HG03558 (cell line): ENCODE results near the gene LPCAT1.
A peak's percentile ranks its signal among the peaks of the same experiment; 100 is the strongest.
"Not testable (repeated sequence)": the region's sequence is repeated elsewhere in the genome, so short reads cannot be mapped to it uniquely, and the experiment has no call there.

Experiments
- ATAC-seq: cut with Tn5 transposase; IDR thresholded peaks from one replicate; pipeline ENCODE4 v1.9.1; 2021; ENCODE audit warnings: moderate number of reproducible peaks; ENCODE audit not compliant: unreplicated experiment; ENCODE audit errors: extremely low read depth

The LPCAT1 gene

DNA sequence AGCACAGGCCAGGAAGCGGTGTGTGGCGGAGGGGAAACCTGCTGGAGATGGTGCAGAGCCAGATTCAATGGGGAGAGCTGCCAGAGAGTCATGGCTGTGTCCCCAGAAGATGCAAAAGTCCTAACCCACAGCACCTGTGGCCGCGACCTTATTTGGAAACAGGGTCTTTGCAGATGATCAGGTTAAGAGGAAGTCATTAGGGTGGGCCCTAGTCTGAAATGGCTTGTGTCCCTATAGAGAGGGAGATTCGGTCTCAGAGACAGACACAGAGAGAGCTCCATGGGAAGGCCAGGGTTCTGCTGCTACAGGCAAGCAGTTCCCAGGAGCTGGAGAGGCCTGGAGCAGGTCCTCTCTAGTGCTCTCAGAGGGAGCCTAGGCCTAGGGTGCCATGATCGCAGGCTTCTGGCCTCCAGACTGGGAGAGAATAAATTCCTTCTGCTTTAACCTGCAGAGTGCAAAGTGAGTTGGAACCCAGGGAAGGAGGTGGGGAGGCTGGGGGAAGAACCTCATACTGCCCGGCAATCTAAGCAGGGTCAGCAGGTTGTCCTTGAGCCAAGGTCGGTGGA lies 1.9 kb upstream of the LPCAT1 start:
- ATAC-seq: no peak

DNA sequence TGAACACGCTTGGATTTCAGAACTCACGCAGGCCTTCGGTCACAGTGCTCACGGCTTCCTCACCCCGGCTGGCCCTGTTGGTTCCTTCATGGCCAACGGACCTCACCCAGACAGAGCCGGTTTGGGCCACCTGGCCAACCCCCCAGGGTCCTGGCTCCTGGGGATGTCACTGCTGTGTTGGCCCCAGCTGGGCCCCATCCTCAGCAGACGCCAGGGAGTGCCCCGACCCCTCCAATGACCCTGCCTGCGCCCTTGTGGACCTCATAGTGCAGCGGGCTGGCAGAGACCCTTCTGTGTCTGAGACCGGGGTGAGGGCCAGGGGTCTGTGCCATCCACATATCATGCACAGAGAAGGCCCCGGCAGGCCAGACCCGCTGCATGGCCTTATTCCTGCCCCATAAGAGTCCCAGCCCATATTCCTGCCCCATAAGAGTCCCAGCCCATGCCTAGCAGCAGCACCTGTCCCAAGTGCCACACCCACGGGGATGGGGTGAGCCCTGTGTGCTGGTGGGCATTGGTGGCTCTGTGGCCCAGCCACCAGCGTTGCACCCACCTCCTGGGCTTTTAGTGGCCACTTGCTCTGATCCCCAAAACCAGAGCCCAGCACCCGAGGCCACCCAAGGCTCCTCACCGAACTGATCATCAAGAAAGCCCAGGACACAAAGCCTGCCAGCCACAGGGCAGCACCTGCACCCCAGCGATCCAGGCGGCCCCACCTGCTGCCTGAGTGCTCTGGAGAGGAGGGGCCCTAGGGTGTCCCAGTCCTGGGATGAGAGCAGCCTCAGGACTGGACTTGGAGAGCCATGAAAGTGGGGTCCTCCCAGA lies 1.3 kb upstream of the LPCAT1 start:
- ATAC-seq: no peak

DNA sequence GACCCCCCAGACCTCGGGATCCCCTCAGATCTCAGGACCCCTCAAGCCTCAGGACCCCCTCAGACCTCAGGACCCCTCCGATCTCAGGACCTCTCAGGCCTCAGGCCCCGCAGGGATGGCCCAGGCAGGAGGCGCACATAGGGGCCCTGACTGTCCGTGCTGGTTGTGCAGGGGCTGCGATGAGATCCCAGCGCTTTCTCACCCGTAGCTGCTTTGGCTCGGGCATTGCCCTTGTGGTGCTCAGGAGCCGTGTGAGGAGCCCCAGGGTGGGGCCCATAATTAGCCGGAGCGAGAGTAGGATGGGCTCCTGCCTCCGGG lies 680 bp upstream of the LPCAT1 start:
- ATAC-seq: no peak

DNA sequence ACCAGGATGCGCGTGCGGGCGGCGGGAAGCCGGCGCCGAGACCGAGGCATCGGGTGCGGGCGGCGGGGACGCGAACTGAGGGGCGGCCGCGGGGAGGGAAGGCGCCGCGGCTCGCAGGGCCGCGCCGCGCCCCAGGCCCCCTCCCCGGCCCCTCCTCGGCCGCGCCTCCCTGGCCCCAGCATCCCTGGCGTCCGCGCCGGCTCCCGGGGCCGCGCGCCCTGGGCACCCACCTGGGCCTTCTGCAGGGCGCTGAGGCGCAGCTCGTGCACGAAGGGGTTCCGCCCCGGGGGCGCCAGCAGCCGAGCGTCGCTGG lies 324 bp downstream of the LPCAT1 start:
- peak; percentile 21 for ATAC-seq

DNA sequence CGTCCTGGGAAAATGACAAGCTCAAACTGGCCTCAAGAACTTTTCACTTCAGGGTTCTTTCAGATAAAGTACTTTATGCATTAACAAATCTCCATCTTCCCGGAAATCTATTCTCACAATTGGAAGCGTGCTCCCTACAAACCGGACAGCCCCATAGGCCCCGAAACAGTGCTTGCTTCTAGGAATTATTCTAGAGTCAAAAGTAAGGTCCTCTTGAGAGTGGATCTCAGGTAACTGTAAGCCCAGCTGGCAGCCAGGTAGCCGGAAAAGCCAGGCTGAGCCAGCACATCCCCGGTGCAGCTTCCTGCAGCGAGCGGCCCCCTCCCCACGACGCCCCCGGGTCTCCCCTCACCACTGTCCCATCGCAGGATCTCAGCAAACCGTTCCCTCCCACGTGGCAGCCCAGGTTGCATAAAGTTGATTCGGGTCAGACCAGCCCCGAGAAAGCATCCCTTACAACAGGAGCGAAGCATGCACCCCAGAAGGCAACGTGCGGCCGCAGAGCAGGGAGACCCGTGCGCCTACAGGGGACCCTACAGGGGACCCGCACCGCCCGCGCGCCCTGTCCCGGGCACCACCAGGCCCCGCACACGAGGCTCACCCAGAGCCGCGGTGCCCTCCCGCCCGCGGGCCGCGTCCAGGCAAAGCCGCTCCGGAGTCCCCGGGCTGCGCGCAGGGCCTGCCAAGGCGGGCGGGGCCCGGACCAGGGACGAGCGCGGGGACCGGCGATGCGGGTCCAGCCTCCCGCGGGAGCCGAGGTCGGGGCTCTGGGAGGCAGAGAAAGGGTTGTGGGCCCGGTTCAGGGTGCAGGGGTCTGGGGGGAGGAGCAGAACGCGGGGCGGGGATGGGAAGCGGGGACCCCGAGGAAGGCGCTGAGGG lies 920 bp downstream of the LPCAT1 start:
- ATAC-seq: no peak

DNA sequence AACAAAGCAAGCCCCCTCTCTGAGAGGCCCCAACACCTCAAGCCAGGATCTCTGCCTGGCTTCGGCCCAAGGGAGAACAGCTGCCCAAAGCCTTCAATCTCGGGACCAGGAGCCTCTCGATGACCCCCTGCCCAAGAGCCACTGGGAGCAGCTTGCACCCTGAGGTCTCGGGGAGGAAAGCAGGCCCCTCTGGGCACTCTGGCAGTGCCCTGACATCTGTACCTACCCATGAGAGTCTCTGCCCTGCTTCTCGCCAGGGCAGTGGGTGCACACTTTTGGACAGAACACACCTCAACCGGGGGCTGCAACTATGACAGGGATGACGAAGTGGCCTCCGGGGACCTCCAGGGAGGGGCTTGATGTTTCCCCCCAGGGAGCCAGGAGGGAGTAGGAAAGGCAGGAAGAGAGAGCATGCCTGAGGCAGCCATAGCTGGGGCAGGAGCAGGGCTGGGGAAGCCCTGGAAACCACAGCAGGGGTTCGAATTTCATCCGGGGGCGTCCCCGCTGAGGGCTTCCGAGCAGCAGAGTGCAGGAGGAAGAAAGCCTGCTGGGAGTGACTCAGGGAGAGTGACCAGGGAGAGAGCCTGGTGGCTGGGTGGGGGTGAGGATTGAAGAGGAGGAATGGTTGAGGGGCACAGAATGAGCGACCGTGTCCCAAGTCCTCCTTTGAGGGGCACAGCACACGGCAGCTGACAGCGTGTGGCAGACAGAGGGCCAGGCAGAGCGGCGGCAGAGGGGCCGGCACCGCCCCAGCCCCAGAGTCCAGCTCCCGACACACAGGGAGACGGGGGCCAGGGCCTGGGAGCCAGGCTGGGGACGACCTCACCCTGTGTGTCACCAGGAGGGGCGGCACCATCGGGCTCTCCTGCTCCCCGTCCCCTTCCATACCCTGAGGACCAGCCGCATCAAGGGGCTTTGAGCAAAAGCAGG lies 1.8 kb downstream of the LPCAT1 start:
- no peak for ATAC-seq

DNA sequence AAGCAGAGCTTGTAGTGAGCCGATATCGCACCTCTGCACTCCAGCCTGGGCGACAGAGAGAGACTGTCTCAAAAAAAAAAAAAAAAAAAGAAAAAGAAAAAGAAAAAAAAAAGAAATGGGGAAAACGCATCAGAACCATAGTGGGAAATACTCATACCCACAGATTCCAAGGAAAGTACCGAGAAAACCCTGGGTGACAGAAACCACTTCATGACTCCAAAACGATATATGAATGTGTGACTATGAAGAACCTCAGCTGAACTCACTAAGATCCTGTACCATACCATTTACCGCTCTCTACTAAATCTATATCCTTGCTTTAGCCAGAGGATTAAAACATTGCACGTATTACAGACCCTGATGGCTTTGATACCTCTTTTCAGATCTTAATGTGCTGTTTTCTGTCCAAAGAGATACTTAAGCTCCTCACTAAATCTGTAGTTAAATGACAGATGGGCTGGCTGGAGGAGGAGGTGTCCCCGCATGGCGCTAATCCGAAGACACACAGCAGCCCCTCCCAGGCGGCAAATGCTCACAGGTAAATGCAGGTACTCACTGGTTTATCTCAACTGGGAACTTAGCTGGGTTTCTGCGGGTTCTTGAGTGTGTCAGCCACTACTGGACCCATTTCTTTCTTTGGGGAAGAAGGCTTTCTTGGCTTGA lies 2.8 kb downstream of the LPCAT1 start:
- ATAC-seq: no peak

DNA sequence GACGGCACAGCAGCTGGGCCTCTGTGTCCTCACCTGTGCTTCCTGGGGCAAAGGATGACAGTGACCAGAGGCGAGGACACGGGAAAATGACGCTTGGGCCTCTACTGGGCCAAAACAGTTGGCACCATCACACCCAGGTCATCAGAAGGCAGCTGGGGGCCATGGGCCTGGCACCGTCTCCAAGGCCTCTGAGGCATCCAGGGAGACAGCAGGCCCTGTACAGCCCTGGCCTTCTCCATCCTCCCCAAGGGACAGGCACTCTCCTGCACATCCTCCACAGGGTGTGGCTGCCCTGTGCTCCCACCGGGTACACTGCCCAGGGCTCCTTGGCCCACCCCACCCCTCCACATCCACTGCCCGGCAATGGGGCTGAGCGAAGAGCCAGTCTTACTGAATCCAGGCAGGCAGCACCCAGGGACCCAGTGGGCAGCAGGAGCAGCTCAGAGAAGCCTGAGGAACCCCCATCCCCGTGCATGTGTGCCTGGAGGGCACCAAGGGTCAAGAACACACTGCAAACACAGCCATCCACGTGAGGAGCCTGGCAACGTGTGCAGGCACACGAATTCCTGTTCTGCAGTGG lies 4.0 kb downstream of the LPCAT1 start:
- no peak for ATAC-seq

DNA sequence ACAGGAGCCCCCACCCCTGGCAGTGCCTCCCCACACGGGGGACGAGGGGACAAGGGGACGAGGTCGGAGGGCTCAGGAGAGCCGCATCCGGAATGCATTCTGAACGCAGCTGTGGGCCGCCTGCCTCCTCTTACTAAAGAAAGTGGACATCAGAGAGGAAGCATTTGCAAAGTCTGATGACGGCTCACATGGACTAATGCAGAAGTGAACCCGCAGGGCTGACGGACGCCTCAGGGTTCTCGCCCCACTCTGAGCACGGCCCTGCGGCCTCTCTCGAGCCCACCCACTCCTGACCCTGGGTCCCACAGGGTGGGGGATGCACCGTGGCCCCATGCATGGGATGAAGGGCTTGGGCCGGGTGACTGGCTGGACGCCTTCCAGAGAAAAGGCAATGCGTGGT lies 5.9 kb downstream of the LPCAT1 start:
- no peak for ATAC-seq

DNA sequence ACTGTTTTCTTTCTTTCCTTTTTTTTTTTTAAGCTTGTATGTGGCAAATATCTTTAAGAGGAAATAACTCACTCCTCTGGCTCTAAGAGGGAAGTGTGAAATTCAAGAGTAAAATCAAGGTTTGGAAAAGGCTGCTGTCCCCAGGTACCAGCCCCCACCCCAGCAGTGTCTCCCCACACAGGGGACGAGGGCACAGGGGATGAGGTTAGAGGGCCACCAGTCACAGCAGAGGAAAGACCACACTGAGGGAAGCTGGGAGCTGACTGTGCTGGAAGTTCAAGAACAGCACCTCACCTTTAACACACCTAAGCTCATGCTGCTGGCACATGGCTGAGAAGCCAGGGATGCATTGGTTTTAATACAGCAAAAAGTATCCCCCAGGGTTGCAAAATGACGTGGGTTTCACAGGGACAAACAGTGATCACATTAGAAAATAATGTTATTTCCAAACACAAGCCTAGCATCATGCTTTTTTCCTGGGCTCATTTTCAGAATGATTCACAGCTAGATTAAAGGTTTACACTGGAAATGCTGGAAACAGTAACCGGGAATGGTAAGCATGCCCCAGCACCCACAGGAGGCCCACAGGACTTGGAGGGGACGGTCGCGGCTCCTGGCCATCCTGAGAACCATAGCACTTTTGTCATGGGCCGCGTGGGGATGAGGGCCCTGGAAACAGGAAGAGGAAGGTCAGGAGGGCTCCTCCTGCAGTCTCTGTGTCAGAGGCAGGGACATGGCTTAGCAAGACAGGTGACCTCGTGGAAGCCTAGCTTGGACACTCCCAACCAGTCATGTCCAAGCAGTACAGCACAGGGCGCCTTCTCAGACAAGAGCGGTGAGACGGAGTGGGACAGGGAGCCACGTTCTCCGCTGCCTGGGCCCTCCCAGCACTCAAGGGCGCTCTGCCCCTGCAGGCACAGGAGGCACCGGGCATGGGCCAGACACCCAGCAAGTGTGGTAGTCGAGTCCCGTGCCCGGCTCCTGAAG lies 6.9 kb downstream of the LPCAT1 start:
- no peak for ATAC-seq

DNA sequence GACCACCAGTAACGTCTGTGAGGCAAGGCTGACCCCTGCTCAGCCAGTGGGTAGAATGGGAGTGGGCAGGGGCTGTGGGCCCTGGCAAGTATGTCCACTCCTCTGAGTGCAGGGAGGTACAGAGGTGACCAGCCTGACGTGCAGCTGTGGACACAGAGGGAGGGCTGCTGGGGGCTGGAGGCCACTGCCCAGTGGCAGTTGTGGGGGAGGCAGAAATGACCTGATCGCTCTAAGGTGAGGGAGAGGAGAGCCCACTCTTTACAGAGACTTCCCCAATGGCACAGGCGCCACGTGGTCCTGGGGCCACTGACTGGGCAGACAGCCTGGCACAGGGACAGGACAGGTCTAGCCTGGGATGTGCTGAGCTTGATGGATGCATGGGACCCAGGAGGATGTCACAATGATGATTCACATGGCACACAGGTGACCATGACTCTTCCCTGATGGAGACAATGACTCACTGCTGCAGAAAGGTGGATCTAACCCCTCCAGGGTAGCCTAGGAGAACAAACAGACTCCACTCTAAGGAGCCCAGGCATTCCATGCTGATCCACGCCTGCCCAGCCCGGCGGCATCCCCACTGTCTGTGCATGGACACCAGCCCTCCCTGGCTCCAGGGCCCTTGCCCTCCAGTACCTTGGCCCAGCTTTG lies 7.7 kb downstream of the LPCAT1 start:
- ATAC-seq: no peak

DNA sequence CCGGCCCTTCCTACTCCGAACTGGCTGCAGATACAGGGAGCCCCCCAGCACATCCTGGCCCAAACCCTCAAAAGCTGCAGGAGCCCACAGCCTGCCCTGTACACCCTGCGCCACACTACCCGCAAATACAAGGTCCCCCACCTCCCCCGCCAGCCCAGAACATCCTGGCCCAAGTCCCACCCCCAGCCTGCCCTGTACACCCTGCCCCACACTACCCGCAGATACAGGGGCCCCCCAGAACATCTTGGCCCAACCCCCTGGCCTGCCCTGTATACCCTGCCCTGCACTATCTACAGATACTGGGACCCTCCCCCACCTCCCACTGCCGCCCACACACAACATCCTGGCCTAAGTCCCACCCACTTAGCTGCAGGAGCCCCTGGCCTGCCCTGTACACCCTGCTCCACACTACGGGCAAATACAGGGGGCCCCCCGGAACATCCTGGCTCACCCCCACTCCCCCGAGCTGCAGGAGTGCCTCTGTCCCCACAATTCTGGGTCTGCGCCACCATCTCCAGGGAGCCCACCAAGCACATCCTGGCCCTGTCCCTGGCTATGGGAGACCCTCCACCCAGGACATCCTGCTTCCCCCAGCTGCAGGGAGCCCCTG lies 8.3 kb downstream of the LPCAT1 start:
- ATAC-seq: no peak

DNA sequence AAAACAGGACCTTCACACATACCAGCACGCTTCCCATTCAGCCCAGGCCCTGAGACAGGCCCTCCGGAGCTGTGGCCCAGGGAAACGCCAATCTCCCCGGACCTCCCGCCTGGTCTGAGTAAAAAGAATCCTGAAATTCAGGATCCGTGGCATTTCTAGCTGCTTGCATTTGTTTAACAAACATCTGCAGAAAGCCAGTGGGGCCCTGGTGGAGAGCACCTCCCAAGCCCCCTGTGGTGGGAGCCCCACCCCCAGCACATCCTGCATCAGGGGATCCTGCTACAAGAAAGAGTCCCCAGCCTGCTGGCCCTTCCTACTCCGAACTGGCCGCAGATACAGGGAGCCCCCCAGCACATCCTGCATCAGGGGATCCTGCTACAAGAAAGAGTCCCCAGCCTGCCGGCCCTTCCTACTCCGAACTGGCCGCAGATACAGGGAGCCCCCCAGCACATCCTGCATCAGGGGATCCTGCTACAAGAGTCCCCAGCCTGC lies 8.9 kb downstream of the LPCAT1 start:
- not testable (repeated sequence) for ATAC-seq

DNA sequence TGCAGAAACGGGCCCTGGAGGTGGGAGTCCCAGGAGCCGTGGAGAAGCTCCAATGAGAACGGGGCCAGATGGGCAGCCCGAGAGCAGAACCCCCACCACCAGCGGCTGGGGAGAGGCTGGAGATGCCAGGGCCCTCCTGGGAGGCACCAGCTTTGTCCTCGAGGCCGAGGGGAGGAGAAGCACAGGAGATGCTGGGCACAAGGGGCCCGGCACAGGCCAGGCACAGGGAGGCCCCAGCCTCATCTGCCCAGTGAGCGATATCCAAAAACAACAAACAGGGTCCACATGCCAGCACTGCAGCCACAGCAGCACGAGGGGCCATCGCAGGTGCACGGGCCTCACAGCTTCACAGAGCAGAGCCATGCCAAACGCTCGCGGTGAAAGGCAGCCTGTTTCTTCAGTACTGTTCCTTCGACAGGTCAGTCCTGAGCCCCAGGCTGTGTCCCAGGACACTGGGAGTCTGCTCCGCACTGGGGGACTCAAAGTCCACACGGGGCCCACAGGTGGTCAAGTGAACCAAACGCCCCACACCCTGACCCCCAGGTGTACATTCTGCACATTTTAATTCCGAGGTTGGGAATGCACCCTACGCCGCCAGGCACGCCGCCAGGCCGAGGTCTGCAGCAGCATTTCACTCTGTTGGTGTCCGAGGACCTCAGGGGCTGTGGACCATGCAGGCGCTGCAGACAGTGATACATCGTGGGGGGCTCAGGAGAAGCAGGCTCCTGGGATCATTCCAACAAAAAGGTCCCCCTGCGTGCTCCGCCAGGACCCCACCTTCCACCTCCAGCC lies 9.5 kb downstream of the LPCAT1 start:
- ATAC-seq: no peak

DNA sequence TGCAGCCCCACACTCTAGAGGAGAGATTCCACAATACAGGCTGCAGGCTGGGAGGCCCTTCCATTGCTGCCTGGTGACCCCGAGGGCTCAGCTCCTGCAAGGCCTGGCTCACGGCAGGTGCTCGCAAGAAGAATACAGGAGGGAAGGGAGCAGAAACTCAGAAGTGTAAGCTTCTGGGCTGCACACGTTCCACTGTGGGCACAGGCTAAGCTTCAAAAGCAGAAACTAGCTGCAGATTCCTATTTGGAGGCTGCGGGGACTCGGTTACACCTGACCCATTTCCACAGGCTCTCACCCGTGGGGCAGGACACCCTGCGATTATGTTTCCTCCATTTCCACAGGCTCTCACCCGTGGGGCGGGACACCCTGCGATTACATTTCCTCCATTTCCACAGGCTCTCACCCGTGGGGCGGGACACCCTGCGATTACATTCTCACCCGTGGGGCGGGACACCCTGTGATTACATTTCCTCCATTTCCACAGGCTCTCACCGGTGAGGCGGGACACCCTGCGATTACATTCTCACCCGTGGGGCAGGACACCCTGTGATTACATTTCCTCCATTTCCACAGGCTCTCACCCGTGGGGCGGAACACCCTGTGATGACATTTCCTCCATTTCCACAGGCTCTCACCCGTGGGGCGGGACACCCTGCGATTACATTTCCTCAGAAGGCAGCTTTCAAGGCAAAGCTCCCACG lies 10.3 kb downstream of the LPCAT1 start:
- ATAC-seq: no peak
